HG02973 (cell line): ENCODE data around the gene MYH9.
A peak's percentile ranks its signal among the peaks of the same experiment; 100 is the strongest.
"Not testable (repeated sequence)": the region's sequence is repeated elsewhere in the genome, so short reads cannot be mapped to it uniquely, and the experiment has no call there.

Source experiments
- ATAC-seq: cut with Tn5 transposase; IDR thresholded peaks from one replicate; pipeline ENCODE4 v1.9.1; 2021; ENCODE audit warnings: moderate library complexity; ENCODE audit not compliant: unreplicated experiment

The MYH9 gene

DNA sequence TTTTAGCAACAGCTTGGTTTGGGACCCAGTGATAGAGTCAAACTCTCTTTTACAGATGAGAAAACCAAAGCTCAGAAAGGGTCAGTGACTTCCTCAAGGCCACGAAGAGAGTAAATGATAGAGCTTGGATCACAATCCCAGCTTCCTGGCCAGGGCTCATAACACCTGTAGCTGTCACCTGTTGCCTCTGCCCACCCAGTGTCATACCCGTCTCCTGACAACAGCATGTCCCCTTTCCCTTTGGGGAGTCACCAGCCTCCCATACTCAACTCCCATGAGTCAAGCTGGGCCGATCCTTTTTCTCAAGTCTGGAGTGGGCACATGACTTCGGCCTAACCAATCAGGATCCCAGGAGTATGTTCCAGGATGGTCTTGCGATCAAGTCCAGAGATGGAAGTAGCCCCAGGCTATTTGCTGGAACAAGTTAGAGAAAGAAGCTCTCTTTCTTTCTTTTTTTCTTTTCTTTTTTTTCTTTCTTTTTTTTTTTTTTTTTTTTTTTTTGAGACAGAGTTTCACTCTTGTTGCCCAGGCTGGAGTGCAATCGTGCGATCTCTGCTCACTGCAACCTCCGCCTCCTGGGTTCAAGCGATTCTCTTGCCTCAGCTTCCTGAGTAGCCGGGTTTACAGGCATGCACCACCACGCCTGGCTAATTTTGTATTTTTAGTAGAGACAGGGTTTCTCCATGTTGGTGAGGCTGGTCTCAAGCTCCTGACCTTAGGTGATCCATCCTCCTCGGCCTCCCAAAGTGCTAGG lies 27.8 kb upstream of the MYH9 start:
- no peak for ATAC-seq

- ATAC-seq = no peak
Observed at GRCh38 chr22:36413022-36413775, 25.4 kb upstream of the MYH9 start.

GRCh38 chr22:36411589-36412258 lies 24.0 kb upstream of the MYH9 start:
- ATAC-seq = no peak

- ATAC-seq = peak; percentile 78
Observed at GRCh38 chr22:36409911-36410756, 22.4 kb upstream of the MYH9 start.

- not testable (repeated sequence) for ATAC-seq
Observed at GRCh38 chr22:36409554-36409910, 21.8 kb upstream of the MYH9 start.

DNA sequence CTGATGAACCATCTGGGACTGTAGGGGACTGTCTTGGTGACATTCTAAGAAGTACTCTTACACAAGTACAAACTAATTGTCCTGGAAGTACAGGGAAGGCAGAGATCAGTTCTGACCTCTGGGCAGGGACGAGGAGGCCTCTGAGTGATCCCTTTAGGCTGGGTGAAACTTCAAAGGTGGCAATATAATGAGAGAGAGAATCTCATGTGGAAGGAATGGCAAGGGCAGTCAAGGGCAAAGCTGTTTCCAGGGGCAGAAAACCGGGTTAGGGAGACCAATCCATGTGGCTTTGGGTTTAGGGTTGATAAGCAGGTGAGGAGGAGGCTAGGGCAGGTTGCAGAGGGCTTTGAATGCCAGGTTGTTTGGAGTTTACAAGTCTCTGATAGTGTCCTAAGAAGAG lies 21.3 kb upstream of the MYH9 start:
- ATAC-seq = no peak

GRCh38 chr22:36406721-36407120 lies 19.0 kb upstream of the MYH9 start:
- no peak for ATAC-seq

DNA sequence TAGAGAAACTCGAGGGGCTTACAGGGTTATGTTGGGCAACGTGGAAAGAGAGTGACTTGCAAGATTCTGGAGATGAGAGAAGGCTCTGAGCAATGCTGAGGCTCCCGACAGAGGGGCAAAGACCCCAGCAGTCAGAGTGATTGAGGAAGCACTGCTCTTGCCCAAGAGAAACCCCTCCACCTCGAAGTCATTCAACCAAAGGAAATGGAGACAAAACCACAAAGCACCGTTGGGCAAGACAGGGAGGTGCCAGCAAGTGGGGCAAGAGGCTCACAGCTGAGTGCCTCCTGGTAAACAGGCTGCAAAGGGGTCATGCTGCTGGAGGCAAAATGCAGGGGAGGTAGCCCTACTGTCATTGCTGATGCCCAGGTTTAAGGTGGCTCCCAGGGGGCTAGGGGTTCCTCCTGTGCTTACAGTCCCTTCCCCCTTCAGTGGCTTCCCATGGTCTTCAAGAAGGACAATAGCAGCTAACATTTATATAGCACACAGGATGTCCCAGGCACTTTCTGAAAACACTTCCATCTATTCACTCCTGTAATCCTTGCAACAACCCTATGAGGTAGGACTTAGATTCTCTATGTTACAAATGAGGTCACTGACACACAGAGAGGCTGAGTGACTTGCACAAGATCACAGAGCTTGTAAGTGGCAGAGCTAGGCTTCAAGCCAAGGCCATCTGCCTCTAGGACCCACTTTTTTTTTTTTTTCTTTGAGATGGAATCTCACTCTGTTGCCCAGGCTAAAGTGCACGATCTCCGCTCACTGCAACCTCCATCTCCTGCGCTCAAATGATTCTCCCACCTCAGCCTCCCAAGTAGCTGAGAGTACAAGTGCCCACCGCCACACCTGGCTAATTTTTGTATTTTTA lies 18.1 kb upstream of the MYH9 start:
- ATAC-seq = no peak

DNA sequence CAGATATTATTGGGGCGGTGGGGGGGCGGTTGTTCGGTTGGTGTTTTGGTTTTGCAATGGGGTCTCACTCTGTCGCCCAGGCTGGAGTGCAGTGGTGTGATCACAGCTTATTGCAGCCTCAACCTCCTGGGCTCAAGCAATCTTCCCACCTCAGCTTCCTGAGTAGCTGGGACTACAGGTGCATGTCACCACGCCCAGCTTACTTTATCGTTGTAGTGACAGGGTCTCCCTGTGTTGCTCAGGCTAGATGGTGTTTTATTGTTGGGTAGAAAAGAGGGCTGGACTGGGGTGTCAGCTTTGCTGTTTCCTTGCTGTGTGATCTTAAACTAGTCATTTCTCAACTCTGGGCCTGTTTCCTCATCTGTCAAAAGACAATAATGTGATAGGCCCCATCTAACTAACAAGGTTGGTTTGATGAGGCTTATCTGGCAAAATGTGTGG lies 17.5 kb upstream of the MYH9 start:
- ATAC-seq = no peak

GRCh38 chr22:36404446-36404845 lies 16.7 kb upstream of the MYH9 start:
- no peak for ATAC-seq

DNA sequence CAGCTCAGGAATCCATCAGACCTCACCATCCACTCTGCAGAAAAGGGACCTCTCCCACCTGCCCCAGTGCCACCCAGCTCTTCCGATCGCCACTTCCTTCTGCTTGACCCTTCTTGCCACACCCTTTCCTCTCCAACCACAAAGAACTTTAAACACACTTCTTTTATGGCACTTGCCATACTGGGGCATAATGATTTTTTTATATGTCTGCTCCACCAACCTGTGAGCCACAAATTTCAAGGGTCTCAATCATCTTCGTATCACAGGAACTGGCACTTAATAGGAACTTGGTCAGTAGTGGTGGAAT lies 11.7 kb upstream of the MYH9 start:
- ATAC-seq = no peak

DNA sequence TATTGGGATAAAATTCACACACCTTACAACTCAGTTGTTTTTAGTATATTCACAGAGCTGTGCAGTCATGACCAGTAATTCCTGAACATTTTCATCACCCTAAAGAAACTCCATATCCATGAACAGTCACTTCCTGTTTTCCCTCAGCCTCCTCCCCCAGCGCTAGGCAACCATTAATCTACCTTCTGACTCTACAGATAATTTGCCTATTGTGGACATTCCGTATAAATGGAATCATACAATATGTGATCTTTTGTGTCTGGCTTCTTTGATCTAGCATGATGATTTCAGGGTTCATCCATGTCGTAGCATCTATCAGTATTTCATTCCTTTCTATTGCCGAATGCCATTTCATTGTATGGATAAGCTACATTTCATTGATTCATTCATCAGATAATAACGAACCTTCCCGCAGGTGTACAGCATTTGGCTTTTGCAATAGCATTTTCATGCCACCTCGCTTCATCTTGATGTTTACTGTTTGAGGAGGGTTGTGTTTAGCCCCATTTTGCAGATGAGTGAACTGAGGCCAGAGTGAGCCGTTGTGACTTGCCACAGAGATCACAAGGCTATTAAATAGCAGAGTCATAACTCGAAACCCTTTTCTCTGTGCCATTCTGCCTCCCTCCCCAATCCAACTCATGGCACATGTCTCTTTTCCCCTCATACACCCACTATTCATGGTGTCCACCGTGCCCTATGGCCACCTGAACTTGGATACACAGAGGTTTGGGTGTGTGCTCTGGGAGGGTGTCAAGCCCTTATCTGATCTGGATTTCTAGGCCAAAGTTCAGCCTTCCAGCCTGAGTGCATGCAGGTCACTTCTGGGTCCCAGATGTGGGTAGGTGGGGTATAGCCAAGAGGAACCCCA lies 11.1 kb upstream of the MYH9 start:
- no peak for ATAC-seq

- ATAC-seq = no peak
Observed at GRCh38 chr22:36397131-36398093, 9.6 kb upstream of the MYH9 start.

DNA sequence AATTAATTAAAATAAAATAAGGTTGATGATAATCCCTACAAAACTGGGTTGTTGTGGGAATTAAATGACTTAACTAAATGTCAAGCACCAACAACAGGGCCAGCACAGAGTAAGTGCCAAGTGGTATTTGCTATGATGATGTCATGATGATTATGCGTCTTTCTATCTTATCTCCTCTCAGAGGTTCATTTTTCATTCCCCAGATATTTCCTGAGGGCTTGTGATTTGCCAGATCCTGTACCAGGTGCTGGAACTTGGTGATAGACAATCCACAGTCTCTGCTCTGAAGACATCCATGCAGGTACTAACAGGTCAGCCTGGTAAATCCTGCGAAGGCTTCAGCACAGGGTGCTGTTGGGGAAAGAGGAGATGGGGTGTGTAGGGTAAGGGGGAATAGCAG lies 8.1 kb upstream of the MYH9 start:
- no peak for ATAC-seq

- ATAC-seq = no peak
Observed at GRCh38 chr22:36395055-36395849, 7.5 kb upstream of the MYH9 start.

DNA sequence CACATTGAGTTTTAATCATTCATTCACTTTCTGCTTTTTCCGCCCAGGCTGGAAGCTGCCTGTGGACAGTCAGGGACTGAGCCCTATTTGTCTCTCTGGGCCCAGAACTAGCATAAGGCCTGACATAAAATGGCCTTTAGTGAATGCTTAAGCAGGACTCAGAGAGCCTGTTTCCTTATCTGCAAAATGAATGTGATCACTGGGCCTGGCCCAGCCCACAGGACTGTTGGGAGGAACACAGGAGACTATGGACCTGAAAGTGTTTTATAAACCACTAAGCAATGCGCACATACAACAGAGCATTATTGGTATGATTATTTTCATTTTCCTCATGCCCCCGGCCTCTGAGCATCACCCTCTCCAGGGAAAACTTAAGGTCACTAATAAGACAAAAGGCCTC lies 3.9 kb upstream of the MYH9 start:
- ATAC-seq = no peak

DNA sequence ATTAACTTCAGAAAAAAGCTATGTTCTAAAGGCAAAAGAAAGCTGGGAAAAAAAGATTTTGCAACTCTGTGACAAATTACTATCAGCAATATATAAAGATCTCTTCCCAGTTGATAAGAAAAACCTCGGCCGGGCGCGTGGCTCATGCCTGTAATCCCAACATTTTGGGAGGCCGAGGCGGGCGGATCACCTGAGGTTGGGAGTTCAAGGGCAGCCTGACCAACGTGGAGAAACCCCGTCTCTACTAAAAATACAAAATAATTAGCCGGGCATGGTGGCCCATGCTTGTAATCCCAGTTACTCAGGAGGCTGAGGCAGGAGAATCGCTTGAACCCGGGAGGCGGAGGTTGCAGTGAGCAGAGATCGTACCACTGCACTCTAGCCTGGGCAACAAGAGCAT lies 1.4 kb upstream of the MYH9 start:
- ATAC-seq = not testable (repeated sequence)

DNA sequence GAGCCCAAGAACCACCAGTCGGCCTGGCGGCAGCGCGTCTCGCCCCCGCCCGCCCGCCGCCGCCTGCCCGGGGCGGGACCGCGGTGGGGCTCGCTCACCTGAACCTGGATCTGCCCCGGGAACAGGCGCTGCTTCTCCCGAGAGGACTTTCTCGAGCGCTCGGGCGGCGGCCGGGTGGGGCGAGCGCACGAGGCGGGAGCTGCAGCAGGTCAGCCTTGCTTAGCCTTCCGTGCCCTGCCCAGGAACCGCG lies 133 bp downstream of the MYH9 start:
- ATAC-seq = no peak
